HepG2 (cell line): Measurements from ENCODE around the gene FTL. TPM values are rescaled to one million over a fixed set of nuclear protein-coding genes. Genes with fewer than 3 reads are reported as not detected.

Experiments
- AKAP8 ChIP-seq: sonication (generic); formaldehyde crosslinking; IDR thresholded peaks from 2 replicates; pipeline ENCODE4 v1.5.1; 2020; ENCODE audit warnings: mild to moderate bottlenecking, missing genetic modification reagents
- ARID2 ChIP-seq: sonication (generic); formaldehyde crosslinking; IDR thresholded peaks from 2 replicates; pipeline ENCODE4 v1.8.1; 2022; ENCODE audit warnings: mild to moderate bottlenecking, missing genetic modification reagents, borderline replicate concordance
- CBX5 ChIP-seq: sonication (generic); formaldehyde crosslinking; IDR thresholded peaks from 2 replicates; pipeline ENCODE4 v1.4.0; 2020; ENCODE audit warnings: missing genetic modification reagents, borderline replicate concordance
- CCAR2 ChIP-seq: fragments of 200-400 bp; formaldehyde crosslinking; optimal IDR thresholded peaks from 2 replicates; pipeline ENCODE3; 2018; ENCODE audit warnings: low read depth, mild to moderate bottlenecking, low read length, moderate library complexity
- DBP ChIP-seq: sonication (generic); formaldehyde crosslinking; IDR thresholded peaks from 2 replicates; pipeline ENCODE4 v1.4.0; 2020; ENCODE audit warnings: missing genetic modification reagents; ENCODE audit errors: not compliant biosample characterization
- EEA1 ChIP-seq: sonication (generic); formaldehyde crosslinking; IDR thresholded peaks from 2 replicates; pipeline ENCODE4 v1.5.1; 2020; ENCODE audit warnings: mild to moderate bottlenecking, missing genetic modification reagents, borderline replicate concordance
- GFI1 ChIP-seq: sonication (generic); formaldehyde crosslinking; IDR thresholded peaks from 2 replicates; pipeline ENCODE4 v1.5.0; 2020; ENCODE audit warnings: missing genetic modification reagents, mild to moderate bottlenecking, borderline replicate concordance
- GZF1 ChIP-seq: sonication (generic); formaldehyde crosslinking; IDR thresholded peaks from 2 replicates; pipeline ENCODE4 v1.5.1; 2020; ENCODE audit warnings: mild to moderate bottlenecking, missing genetic modification reagents
- HOXA7 ChIP-seq: sonication (generic); formaldehyde crosslinking; IDR thresholded peaks from 2 replicates; pipeline ENCODE4 v1.8.1; 2022; ENCODE audit warnings: mild to moderate bottlenecking, missing genetic modification reagents, moderate library complexity
- KLF6 ChIP-seq: IDR thresholded peaks from 2 replicates; pipeline ENCODE4 v1.8.0; 2016; ENCODE audit warnings: missing biosample characterization, missing genetic modification reagents
- MAX ChIP-seq: IDR thresholded peaks from 2 replicates; pipeline ENCODE4 v1.6.1; 2012; ENCODE audit warnings: inconsistent platforms
- MEIS2 ChIP-seq: sonication (generic); formaldehyde crosslinking; IDR thresholded peaks from 2 replicates; pipeline ENCODE4 v1.9.0; 2021; ENCODE audit warnings: mild to moderate bottlenecking, missing genetic modification reagents
- NFIC ChIP-seq: IDR thresholded peaks from 2 replicates; pipeline ENCODE4 v1.6.1; 2012; ENCODE audit warnings: mild to moderate bottlenecking, low read length, inconsistent platforms
- NFYC ChIP-seq: IDR thresholded peaks from 2 replicates; pipeline ENCODE4 v1.6.1; 2016; ENCODE audit warnings: missing genetic modification reagents, missing compliant biosample characterization
- POLR2A ChIP-seq, 2 experiments: IDR thresholded peaks; 2 replicates each; pipeline ENCODE4 v1.6.1; 2011; ENCODE audit warnings: low read depth in 2 of 2, low read length in 2 of 2, mild to moderate bottlenecking in 1 of 2, moderate library complexity in 1 of 2; ENCODE audit not compliant: insufficient read depth in 1 of 2
- RFX3 ChIP-seq: IDR thresholded peaks from 2 replicates; pipeline ENCODE4 v1.6.1; 2016; ENCODE audit warnings: missing biosample characterization, missing genetic modification reagents
- SMAD1 ChIP-seq: sonication (generic); formaldehyde crosslinking; IDR thresholded peaks from 2 replicates; pipeline ENCODE4 v1.4.0; 2020; ENCODE audit warnings: missing genetic modification reagents, low read depth, mild to moderate bottlenecking, borderline replicate concordance
- TEAD2 ChIP-seq: sonication (generic); formaldehyde crosslinking; IDR thresholded peaks from 2 replicates; pipeline ENCODE4 v1.9.0; 2021; ENCODE audit warnings: missing genetic modification reagents
- ZBTB1 ChIP-seq: sonication (generic); formaldehyde crosslinking; IDR thresholded peaks from 2 replicates; pipeline ENCODE4 v1.4.0; 2020; ENCODE audit warnings: missing genetic modification reagents, borderline replicate concordance
- ZBTB43 ChIP-seq: sonication (generic); formaldehyde crosslinking; conservative IDR thresholded peaks from 2 replicates; pipeline ENCODE4 v1.4.0; 2020; ENCODE audit warnings: missing genetic modification reagents
- ZNF558 ChIP-seq: sonication (generic); formaldehyde crosslinking; IDR thresholded peaks from 2 replicates; pipeline ENCODE4 v1.9.0; 2022; ENCODE audit warnings: mild to moderate bottlenecking, missing genetic modification reagents, borderline replicate concordance
- ZZZ3 ChIP-seq: sonication (generic); formaldehyde crosslinking; IDR thresholded peaks from 2 replicates; pipeline ENCODE4 v1.4.0; 2020; ENCODE audit warnings: missing genetic modification reagents, mild to moderate bottlenecking, borderline replicate concordance
- polyA plus RNA-seq, 8 experiments: library from polyadenylated mRNA; depleted of rRNA in 3 of 8; stranded (reverse) in 7 of 8; unstranded in 1 of 8; fragments of >200 nt; fragmentation: Illumina TruSeq in 4 of 8; extraction: Trizol in 4 of 8; gene quantifications; 2 replicates each; pipeline versions ENCODE4 v1.2.1 to v1.2.3, GENCODE V29; 2011 to 2016; ENCODE audit warnings: low read depth in 4 of 8, missing spikeins in 1 of 8, mixed read lengths in 1 of 8; ENCODE audit not compliant: insufficient read depth in 1 of 8
- total RNA-seq, 5 experiments: library from RNA; depleted of rRNA; stranded (reverse); fragments of >200 nt; fragmentation: Illumina TruSeq; extraction: Trizol; gene quantifications; 2 replicates each; pipeline ENCODE4 v1.2.3, GENCODE V29; 2016; ENCODE audit warnings: low read depth in 1 of 5
- TF ChIP-seq, protein P1 (sequence below): IDR thresholded peaks from 2 replicates; pipeline ENCODE4 v1.4.0; 2020; ENCODE audit warnings: mild to moderate bottlenecking, missing genetic modification reagents
- TF ChIP-seq, protein P2 (sequence below): IDR thresholded peaks from 2 replicates; pipeline ENCODE4 v1.6.1; 2016; ENCODE audit warnings: mild to moderate bottlenecking, missing biosample characterization, missing genetic modification reagents

The FTL gene
- total and polyA plus RNA-seq, 2 of the 13 experiments (the other 11 are each of a cell fraction or from before 2014, with no cell fraction given) = 2,721 to 8,800 TPM

- TF ChIP-seq HOXA7 (CRISPR knock-in tag) = no peak
- no peak for TF ChIP-seq ZZZ3 (CRISPR knock-in tag)
- peak; percentile 67; the same call in 1 of the 2 replicates for TF ChIP-seq EEA1 (CRISPR knock-in tag)
- no peak for TF ChIP-seq ZBTB1 (CRISPR knock-in tag)
- TF ChIP-seq, protein P1, sequence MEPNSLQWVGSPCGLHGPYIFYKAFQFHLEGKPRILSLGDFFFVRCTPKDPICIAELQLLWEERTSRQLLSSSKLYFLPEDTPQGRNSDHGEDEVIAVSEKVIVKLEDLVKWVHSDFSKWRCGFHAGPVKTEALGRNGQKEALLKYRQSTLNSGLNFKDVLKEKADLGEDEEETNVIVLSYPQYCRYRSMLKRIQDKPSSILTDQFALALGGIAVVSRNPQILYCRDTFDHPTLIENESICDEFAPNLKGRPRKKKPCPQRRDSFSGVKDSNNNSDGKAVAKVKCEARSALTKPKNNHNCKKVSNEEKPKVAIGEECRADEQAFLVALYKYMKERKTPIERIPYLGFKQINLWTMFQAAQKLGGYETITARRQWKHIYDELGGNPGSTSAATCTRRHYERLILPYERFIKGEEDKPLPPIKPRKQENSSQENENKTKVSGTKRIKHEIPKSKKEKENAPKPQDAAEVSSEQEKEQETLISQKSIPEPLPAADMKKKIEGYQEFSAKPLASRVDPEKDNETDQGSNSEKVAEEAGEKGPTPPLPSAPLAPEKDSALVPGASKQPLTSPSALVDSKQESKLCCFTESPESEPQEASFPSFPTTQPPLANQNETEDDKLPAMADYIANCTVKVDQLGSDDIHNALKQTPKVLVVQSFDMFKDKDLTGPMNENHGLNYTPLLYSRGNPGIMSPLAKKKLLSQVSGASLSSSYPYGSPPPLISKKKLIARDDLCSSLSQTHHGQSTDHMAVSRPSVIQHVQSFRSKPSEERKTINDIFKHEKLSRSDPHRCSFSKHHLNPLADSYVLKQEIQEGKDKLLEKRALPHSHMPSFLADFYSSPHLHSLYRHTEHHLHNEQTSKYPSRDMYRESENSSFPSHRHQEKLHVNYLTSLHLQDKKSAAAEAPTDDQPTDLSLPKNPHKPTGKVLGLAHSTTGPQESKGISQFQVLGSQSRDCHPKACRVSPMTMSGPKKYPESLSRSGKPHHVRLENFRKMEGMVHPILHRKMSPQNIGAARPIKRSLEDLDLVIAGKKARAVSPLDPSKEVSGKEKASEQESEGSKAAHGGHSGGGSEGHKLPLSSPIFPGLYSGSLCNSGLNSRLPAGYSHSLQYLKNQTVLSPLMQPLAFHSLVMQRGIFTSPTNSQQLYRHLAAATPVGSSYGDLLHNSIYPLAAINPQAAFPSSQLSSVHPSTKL = peak; percentile 48
- no peak for TF ChIP-seq DBP (CRISPR knock-in tag)
- TF ChIP-seq GFI1 = peak; percentile 55; the same call in 1 of the 2 replicates
- TF ChIP-seq ZNF558 (CRISPR knock-in tag) = peak; percentile 42; the same call in 1 of the 2 replicates
- TF ChIP-seq, protein P2, sequence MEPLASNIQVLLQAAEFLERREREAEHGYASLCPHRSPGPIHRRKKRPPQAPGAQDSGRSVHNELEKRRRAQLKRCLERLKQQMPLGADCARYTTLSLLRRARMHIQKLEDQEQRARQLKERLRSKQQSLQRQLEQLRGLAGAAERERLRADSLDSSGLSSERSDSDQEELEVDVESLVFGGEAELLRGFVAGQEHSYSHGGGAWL (CRISPR knock-in tag) = peak; percentile 66; the same call in 1 of the 2 replicates
- TF ChIP-seq SMAD1 (CRISPR knock-in tag) = no peak
- TF ChIP-seq AKAP8 = peak; percentile 98
- peak; percentile 93 for TF ChIP-seq GZF1 (CRISPR knock-in tag)
- peak; percentile 36 for TF ChIP-seq CCAR2
- no peak; the same call in 1 of the 2 replicates for TF ChIP-seq NFIC
- TF ChIP-seq NFYC = no peak; the same call in 1 of the 2 replicates
- TF ChIP-seq POLR2A (IDR thresholded peaks at IDR 0.05; ENCODE audit: insufficient read depth in 1 of 2, low read depth in 2 of 2, low read length in 2 of 2) = peak; percentile 97
- peak; percentile 75; the same call in 1 of the 2 replicates for TF ChIP-seq MEIS2 (CRISPR knock-in tag)
- TF ChIP-seq RFX3 (CRISPR knock-in tag) = no peak
- TF ChIP-seq CBX5 (CRISPR knock-in tag) = peak; percentile 63; the same call in 1 of the 2 replicates
- peak; percentile 84 for TF ChIP-seq KLF6 (CRISPR knock-in tag)
- TF ChIP-seq ZBTB43 = peak; percentile 50
- peak; percentile 45; the same call in 1 of the 2 replicates for TF ChIP-seq MAX
- TF ChIP-seq TEAD2 (CRISPR knock-in tag) = no peak
- TF ChIP-seq ARID2 (CRISPR knock-in tag) = 0 out of 2 replicates have a peak, but pooled peaks have one; percentile 32
Observed at GRCh38 chr19:48962029-48962848, 2.9 kb upstream of the FTL start (continued).
